Activated naive CD8-positive, alpha-beta T cell treated with anti-CD3 and anti-CD28 coated beads, Interleukin-2, amount 50 U/mL, for 24 hours (primary cell): ENCODE data around the gene ITGB8.
"Not testable (repeated sequence)": the region's sequence is repeated elsewhere in the genome, so short reads cannot be mapped to it uniquely, and the experiment has no call there.

Experiments
- ATAC-seq: fragments of 150-1000 bp; cut with Tn5 transposase; one replicate; pipeline ENCODE4 v1.10.0; 2021
- DNase-seq: peaks from one replicate; pipeline ENCODE4 v3.0.0; 2021
- H3K27ac Mint-ChIP-seq: one replicate; pipeline ENCODE4 v1.8.0; 2021; ENCODE audit warnings: mild to moderate bottlenecking, mixed read lengths
- H3K27me3 Mint-ChIP-seq: one replicate; pipeline ENCODE4 v1.8.0; 2021; ENCODE audit warnings: mixed read lengths
- H3K36me3 Mint-ChIP-seq: one replicate; pipeline ENCODE4 v1.8.0; 2021; ENCODE audit warnings: low read depth, mixed read lengths
- H3K4me1 Mint-ChIP-seq: one replicate; pipeline ENCODE4 v1.8.0; 2021; ENCODE audit warnings: mixed read lengths
- H3K4me3 Mint-ChIP-seq: one replicate; pipeline ENCODE4 v1.8.0; 2021; ENCODE audit warnings: mild to moderate bottlenecking, moderate library complexity, mixed read lengths
- H3K9me3 Mint-ChIP-seq: one replicate; pipeline ENCODE4 v1.8.0; 2021; ENCODE audit warnings: mixed read lengths

The ITGB8 gene

DNA sequence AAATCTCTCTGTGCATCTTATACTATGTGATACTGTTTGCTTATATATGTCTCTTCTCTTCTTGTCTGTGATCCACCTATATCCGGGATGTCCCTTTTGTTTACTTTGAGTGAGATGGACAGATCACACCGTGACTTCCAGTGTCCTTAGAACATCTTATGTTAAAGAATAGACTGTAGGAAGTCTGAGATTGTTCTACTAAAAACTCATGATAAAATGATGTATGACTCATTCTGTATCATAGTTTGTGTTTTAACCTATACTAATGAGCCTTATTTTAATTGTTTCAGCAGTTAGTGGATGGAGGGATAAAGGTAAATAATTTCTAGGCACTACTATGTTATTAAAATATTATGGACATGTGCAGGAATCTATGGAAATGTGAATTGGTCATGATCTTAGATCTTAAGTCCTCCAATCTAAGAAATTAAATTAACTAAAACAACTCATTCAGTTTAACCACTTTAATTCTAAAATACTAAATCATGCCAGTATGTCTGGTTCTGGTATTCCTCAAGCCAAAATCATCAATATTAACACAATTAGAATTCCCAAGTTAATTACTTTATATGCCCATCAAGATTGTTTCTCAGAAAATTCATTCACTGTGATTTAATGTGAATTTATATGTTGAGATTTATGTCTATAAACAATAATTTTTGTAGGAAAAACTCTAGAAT lies 32.0 kb downstream of the ITGB8 start:
- ATAC-seq: no peak
- H3K4me1 Mint-ChIP-seq: no peaks in the 10 kb centered on the region
- H3K27ac Mint-ChIP-seq: no peak overlapping the region
- H3K36me3 Mint-ChIP-seq: no peaks in the 10 kb centered on the region
- no peak overlapping the region for H3K4me3 Mint-ChIP-seq
- no peak for DNase-seq
- H3K27me3 Mint-ChIP-seq: peaks cover 1% of the 10 kb centered on the region
- no peaks in the 10 kb centered on the region for H3K9me3 Mint-ChIP-seq

DNA sequence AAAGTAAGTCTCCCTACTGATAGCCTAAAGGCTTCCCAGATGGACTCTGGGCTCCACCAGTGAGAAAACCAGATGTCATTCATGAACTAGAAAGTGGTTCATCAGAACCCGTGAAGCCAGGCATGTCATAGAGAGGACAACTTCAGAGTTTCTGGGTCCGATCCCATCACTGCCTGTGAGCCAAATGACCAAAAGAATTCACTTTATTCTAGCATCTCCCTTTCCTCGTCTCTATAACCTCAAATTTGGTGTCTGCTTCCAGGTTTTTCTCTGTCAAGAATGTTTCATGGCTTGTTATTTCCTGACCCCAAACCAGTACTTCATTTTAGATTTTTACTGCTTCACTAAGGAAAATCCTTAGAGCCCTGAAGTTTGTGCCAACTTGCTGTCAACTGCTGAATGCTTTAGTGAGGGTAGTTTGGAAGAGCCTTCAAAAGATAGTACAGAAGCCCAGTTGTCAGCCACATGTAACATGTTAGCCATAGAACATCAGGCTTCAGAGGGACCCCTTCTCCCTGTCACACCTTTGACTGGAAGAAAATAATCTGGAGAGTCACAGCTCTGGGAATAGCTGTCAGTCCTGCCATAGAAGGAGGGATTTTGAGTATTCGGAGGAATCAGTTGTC lies 34.0 kb downstream of the ITGB8 start:
- no peaks in the 10 kb centered on the region for H3K36me3 Mint-ChIP-seq
- no peaks in the 10 kb centered on the region for H3K9me3 Mint-ChIP-seq
- ATAC-seq (no peak), DNase-seq (no peak)
- H3K27ac Mint-ChIP-seq: no peak overlapping the region
- H3K4me3 Mint-ChIP-seq: no peak overlapping the region
- H3K27me3 Mint-ChIP-seq: peaks cover 2% of the 10 kb centered on the region
- no peaks in the 10 kb centered on the region for H3K4me1 Mint-ChIP-seq

DNA sequence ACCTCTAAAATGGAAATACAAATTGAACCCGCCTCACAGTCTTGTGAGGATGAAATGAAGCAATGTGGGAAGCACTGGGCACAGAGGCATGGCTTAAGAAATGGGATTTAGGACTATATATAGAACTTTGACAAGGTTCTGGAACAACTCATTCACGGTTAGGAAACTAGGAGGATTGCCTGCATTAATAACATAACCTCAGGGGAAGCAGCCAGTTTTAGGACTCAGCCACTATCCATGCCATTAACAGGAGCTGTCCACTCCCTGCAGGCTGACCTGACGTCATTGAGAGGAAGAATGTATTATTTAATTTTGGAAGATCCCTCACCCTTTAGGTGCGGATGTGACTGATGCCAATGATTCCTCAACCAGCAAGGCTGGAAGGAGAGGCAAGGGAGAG lies 34.8 kb downstream of the ITGB8 start:
- H3K4me1 Mint-ChIP-seq: no peaks in the 10 kb centered on the region
- H3K27ac Mint-ChIP-seq: no peak overlapping the region
- H3K36me3 Mint-ChIP-seq: no peaks in the 10 kb centered on the region

DNA sequence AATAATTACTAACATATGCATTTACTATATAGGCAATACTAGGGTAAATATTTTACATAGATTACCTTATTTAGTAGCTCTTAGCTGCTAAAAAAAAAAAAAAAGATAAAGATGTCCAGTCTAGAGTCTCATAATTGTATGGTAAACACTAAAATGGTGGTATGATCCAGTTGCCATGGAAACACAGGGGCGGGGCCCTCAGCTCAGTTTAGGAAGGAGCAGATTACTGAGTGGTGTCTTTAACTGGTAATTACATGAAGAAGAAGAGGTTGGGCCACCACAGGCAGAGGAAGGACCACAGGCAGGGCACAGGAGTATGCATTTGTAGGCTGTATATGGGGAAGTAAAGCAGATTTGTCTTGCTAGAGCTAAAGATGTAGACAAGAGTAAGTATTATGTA lies 43.7 kb downstream of the ITGB8 start:
- Mint-ChIP-seq H3K4me1 (no peaks in the 10 kb centered on the region), H3K4me3 (no peak overlapping the region), H3K36me3 (no peaks in the 10 kb centered on the region), H3K9me3 (no peaks in the 10 kb centered on the region), H3K27ac (no peak overlapping the region), H3K27me3 (no peaks in the 10 kb centered on the region)
- DNase-seq (no peak), ATAC-seq (no peak)

More for the DNA sequence above, 34.8 kb downstream of the ITGB8 start:
- no peak for DNase-seq
- ATAC-seq: no peak
- no peak overlapping the region for H3K4me3 Mint-ChIP-seq
- no peaks in the 10 kb centered on the region for H3K9me3 Mint-ChIP-seq
- peaks cover 2% of the 10 kb centered on the region for H3K27me3 Mint-ChIP-seq

DNA sequence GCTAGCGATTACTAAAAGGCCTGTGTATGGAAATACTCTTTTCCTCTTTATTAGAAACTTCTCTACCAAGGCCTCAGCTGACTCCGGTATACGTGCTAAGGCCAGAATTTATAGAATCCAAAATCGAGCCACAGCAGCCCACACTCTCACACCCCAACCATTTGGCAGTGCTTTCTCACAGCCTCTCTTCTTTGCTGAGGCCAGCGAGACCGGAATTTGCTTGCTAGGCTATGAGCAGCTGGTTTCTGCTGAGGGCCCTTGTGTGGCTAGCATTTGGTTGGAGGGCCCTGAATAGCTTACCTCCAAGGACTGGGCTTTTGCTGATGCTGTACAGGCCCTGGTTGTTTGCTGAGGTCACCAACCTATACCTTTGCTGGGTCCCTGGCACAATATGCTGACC lies 46.1 kb downstream of the ITGB8 start:
- Mint-ChIP-seq H3K27me3 (no peaks in the 10 kb centered on the region), H3K9me3 (no peaks in the 10 kb centered on the region), H3K27ac (no peak overlapping the region), H3K4me1 (no peaks in the 10 kb centered on the region), H3K36me3 (no peaks in the 10 kb centered on the region), H3K4me3 (no peak overlapping the region)
- ATAC-seq (no peak), DNase-seq (no peak)

DNA sequence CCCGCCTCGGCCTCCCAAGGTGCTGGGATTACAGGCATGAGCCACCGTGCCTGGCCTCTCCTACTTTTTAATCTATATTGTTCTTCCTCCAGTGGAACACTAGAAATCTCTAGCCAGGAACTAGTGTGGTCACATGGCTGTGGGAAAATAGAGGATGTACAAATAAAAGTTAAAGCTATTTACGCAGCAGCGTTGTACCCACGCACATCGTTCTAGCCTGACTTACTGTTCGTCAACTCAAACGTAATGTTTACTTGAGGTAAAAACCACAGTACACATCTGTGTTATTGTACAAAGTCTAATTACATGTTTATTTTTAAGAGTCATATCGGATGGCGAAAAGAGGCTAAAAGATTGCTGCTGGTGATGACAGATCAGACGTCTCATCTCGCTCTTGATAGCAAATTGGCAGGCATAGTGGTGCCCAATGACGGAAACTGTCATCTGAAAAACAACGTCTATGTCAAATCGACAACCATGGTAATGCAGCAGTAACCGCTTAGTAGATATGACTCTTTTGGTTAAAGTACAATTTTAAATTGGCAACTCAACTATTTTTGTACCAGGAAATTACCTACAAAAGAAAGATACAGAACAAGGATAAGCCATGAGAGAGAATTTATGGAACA lies 50.8 kb downstream of the ITGB8 start:
- no peak overlapping the region for H3K4me3 Mint-ChIP-seq
- no peaks in the 10 kb centered on the region for H3K27me3 Mint-ChIP-seq
- no peak for DNase-seq
- H3K4me1 Mint-ChIP-seq: no peaks in the 10 kb centered on the region
- no peaks in the 10 kb centered on the region for H3K9me3 Mint-ChIP-seq
- H3K27ac Mint-ChIP-seq: no peak overlapping the region
- no peak for ATAC-seq
- no peaks in the 10 kb centered on the region for H3K36me3 Mint-ChIP-seq

DNA sequence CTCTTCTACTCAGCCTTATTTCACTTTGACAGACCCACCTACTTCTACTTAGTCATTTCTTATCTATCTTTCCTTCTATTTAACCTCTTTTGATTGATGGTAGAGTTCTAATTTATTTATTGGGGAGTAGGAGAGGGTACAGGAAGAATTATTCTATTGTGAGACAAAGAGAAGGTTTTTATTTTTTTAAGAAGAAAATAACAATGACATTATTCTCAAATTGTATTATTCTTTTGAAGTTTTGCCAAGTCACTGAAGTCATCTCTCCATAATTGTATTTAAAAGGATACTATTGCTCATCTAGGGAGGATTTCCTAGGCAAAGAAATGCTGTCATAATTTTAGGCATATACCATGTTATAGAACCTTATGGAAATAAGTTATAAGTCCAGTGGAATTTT lies 52.7 kb downstream of the ITGB8 start:
- H3K4me3 Mint-ChIP-seq: no peak overlapping the region
- ATAC-seq: no peak
- no peak for DNase-seq

DNA sequence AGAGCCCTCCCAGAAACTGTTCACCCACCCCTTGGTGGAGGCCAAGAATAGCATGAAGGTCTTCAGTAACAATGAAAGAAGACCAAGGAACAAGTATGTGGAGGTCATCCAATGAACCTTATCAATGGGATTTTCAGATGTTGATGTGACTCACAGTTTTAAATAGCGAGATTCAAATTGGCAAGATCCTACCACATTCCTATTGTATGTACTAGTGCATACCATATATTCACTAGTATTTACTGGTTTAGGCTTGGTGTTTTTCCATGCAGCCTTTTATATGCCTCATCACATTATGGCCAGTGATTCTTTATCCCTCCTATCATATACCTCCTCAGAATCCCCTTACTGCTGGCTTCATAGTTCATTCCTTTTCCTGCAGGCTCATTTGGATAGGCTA lies 54.4 kb downstream of the ITGB8 start:
- H3K27me3 Mint-ChIP-seq: no peaks in the 10 kb centered on the region
- no peaks in the 10 kb centered on the region for H3K4me1 Mint-ChIP-seq
- no peaks in the 10 kb centered on the region for H3K36me3 Mint-ChIP-seq

More for the DNA sequence above, 52.7 kb downstream of the ITGB8 start:
- H3K27ac Mint-ChIP-seq: no peak overlapping the region
- no peaks in the 10 kb centered on the region for H3K27me3 Mint-ChIP-seq
- H3K4me1 Mint-ChIP-seq: no peaks in the 10 kb centered on the region
- no peaks in the 10 kb centered on the region for H3K36me3 Mint-ChIP-seq
- no peaks in the 10 kb centered on the region for H3K9me3 Mint-ChIP-seq

DNA sequence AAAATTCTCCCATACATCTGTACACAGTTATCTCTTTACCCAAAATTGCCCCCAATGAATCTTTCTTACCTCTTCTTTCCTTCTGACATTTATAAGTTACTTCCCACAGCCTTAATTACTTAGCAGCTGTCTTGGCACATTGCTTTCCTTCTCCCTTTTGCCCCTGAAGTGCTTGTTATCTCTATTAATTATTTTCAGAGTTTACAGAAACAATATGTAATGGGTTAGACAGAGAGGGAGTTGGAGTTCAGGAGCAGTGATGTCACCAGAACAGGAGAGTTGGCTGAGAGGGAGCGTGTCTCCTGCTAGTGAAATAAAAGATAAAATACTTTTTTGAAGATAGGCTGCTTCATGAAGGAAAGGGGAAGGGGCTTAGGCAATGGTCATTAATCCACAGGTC lies 57.4 kb downstream of the ITGB8 start:
- ATAC-seq (no peak), DNase-seq (no peak)
- Mint-ChIP-seq H3K9me3 (no peaks in the 10 kb centered on the region), H3K27ac (no peak overlapping the region), H3K27me3 (no peaks in the 10 kb centered on the region), H3K4me3 (no peak overlapping the region), H3K36me3 (no peaks in the 10 kb centered on the region), H3K4me1 (no peaks in the 10 kb centered on the region)

More for the DNA sequence above, 54.4 kb downstream of the ITGB8 start:
- Mint-ChIP-seq H3K27ac (no peak overlapping the region), H3K9me3 (no peaks in the 10 kb centered on the region), H3K4me3 (no peak overlapping the region)
- DNase-seq (no peak), ATAC-seq (no peak)

DNA sequence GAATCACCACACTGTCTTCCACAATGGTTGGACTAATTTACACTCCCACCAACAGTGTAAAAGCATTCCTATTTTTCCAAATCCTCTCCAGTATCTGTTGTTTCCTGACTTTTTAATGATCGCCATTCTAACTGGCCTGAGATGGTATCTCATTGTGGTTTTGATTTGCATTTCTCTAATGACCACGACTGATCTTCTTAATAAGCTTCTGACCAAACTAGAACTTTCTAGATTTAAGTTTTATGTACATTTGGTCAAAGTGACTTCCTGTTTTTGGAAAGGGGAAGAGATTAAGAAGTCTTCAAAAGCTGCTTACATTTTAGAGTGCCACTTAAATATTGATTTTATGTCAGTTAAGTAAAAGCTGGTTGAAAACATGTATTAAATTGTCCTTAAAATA lies 58.5 kb downstream of the ITGB8 start:
- not testable (repeated sequence) for H3K27me3 Mint-ChIP-seq, ATAC-seq, H3K4me1 Mint-ChIP-seq, H3K9me3 Mint-ChIP-seq, H3K36me3 Mint-ChIP-seq, H3K27ac Mint-ChIP-seq, DNase-seq, H3K4me3 Mint-ChIP-seq

DNA sequence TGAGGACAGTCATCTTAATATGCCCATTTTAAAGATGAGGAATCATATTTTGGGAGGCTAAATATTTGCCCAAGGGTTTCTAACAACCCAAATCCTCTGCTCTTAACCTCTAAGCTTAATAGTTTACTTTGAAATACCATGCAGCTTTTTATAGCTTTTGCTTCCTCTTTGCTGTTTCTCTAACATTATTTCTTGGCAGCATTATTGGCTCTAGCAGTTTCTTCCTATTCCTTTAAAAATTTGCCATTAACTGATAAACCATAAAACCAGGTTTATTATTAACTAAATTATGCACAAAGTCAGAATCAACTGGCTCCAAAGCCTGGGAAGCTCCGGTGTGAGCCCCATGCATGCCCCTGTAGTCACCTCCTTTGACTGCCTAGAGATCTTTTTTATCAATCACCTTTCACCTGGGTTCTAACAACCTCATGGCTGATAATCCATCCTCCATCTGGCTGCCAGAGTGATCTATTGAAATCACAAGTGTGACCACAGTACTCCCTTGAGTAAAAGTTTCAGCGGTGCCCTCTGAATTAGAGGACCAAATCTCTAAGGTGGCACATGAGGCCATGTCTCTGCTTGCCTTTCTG lies 62.4 kb downstream of the ITGB8 start:
- DNase-seq: no peak
- Mint-ChIP-seq H3K27me3 (no peaks in the 10 kb centered on the region), H3K36me3 (no peaks in the 10 kb centered on the region), H3K27ac (no peak overlapping the region), H3K4me3 (no peak overlapping the region), H3K4me1 (no peaks in the 10 kb centered on the region), H3K9me3 (no peaks in the 10 kb centered on the region)
- no peak for ATAC-seq

DNA sequence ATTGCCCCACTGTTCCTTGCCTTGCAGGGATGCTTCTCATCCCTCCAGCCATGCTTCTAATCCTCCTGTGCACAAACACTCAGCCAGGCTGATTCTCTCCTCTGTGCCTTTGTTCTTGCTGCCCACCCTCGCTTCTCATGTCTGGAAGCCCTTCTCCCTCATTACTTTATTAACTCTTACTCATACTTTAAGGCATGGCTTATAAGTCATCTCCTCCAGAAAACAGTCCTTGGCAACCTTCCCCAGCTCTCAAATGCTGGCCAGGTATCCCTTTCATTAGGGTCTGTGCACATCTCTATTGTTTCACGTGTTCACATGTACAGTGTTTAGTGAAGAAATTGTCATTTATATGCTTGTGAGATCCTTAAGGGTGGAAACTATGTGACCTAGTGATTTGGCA lies 62.9 kb downstream of the ITGB8 start:
- Mint-ChIP-seq H3K27ac (no peak overlapping the region), H3K36me3 (no peaks in the 10 kb centered on the region), H3K4me1 (no peaks in the 10 kb centered on the region), H3K27me3 (no peaks in the 10 kb centered on the region), H3K4me3 (no peak overlapping the region), H3K9me3 (no peaks in the 10 kb centered on the region)
- ATAC-seq (no peak), DNase-seq (no peak)

DNA sequence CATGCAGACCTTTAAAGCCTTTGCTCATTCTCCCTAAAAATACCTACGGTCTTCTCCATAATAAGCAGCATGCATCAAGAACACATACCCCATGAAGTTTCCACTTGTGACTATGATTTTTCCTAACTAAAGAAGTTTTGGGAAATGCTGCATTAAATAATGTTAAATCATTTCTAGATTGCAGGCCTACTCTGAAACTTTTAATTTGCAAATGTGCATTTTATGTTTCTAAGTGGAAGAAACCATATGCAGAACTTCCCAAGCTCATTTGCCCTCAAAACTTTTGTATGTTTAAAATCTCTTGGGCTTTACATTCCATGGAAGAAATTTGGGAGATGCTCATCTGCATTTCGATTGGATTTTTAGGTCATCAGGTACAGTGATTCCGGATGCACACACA lies 63.6 kb downstream of the ITGB8 start:
- no peaks in the 10 kb centered on the region for H3K9me3 Mint-ChIP-seq
- no peak for ATAC-seq
- no peaks in the 10 kb centered on the region for H3K4me1 Mint-ChIP-seq
- no peaks in the 10 kb centered on the region for H3K27me3 Mint-ChIP-seq
- no peak overlapping the region for H3K27ac Mint-ChIP-seq
- no peaks in the 10 kb centered on the region for H3K36me3 Mint-ChIP-seq
- no peak for DNase-seq
- H3K4me3 Mint-ChIP-seq: no peak overlapping the region

DNA sequence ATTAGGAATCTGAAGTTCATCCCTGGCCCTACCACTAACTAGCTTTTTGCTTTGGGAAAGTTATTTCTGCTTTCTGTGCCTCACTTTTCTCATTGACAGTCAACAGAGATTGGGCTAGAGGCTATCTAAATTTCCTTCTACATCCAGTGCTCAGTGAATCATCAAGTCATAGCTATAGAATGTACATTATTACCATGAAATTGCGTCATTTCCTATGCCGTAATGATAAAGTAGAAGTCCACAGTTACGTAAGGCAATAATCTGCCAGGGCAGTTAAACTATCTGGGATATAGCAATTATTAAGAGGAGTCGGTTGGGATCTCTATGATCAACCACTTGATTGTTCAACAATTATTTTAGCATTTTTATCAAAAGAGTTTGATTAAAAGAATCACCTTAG lies 64.4 kb downstream of the ITGB8 start:
- ATAC-seq (no peak), DNase-seq (no peak)
- Mint-ChIP-seq H3K27ac (no peak overlapping the region), H3K27me3 (no peaks in the 10 kb centered on the region), H3K4me1 (no peaks in the 10 kb centered on the region), H3K4me3 (no peak overlapping the region), H3K36me3 (no peaks in the 10 kb centered on the region), H3K9me3 (no peaks in the 10 kb centered on the region)

DNA sequence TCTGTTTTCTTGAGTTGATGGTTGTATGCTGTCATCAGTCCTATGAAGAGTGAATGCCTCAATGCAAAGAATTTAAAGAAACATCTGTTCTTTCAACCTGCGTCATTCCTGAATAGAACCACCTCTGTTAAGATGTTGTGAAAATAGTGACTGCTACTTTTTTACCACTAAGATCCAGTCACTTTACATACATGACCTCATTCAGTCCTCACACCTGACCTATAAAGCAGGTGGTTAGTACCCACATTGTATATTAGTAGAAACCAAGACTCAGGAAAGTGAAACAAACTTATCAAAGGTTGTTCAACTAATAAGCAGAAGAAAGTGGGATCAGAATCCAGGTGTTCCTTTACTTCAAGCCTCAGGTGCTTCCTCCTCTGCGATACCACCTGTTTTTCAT lies 64.8 kb downstream of the ITGB8 start:
- H3K9me3 Mint-ChIP-seq: no peaks in the 10 kb centered on the region
- H3K27ac Mint-ChIP-seq: no peak overlapping the region
- H3K27me3 Mint-ChIP-seq: no peaks in the 10 kb centered on the region
- no peak overlapping the region for H3K4me3 Mint-ChIP-seq
- H3K4me1 Mint-ChIP-seq: no peaks in the 10 kb centered on the region
- DNase-seq (no peak), ATAC-seq (no peak)
- no peaks in the 10 kb centered on the region for H3K36me3 Mint-ChIP-seq
